ENCODE measurements around the gene FGF16. TPM values are rescaled to one million over a fixed set of nuclear protein-coding genes. Genes with fewer than 3 reads are reported as not detected.

Gene FGF16
- total and polyA plus RNA-seq, 7 donors: 0.03 to 0.71 TPM; not detected in 5

- Histone ChIP-seq H3K4me1 (no peaks in the 10 kb centered on the region), H3K4me3 (no peak overlapping the region), H3K27me3 (no peaks in the 10 kb centered on the region), H3K27ac (no peak overlapping the region), H3K9me3 (no peaks in the 10 kb centered on the region), H3K36me3 (no peaks in the 10 kb centered on the region)
- no peak for DNase-seq
- 88 to 96% methylated on average over 1 of the region's 1 CpG for WGBS, 2 donors
- TF ChIP-seq CTCF (IDR thresholded peaks at IDR 0.05): no peak
- no peak for TF ChIP-seq EP300 (IDR thresholded peaks at IDR 0.05)
- TF ChIP-seq POLR2AphosphoS5 (IDR thresholded peaks at IDR 0.05): no peak
- TF ChIP-seq POLR2A (IDR thresholded peaks at IDR 0.05): no peak
- intact Hi-C loops (cut with DNase I): no loop called here
These were observed 18.6 kb upstream of the FGF16 start for GRCh38 chrX:77428551-77428950.

GRCh38 chrX:77431227-77431626 is 16.0 kb upstream of the FGF16 start:
- WGBS, 2 donors: 35 to 59% methylated on average over 5 of the region's 5 CpGs
- no peak for TF ChIP-seq POLR2A (IDR thresholded peaks at IDR 0.05)
- TF ChIP-seq POLR2AphosphoS5 (IDR thresholded peaks at IDR 0.05): no peak
- TF ChIP-seq EP300 (IDR thresholded peaks at IDR 0.05): no peak
- TF ChIP-seq CTCF (IDR thresholded peaks at IDR 0.05): no peak

GRCh38 chrX:77433001-77433400 is 14.2 kb upstream of the FGF16 start:
- Histone ChIP-seq H3K4me1 (no peaks in the 10 kb centered on the region), H3K27ac (no peak overlapping the region), H3K36me3 (no peaks in the 10 kb centered on the region), H3K4me3 (no peak overlapping the region), H3K27me3 (no peaks in the 10 kb centered on the region), H3K9me3 (no peaks in the 10 kb centered on the region)
- 86 to 96% methylated on average over 1 of the region's 1 CpG for WGBS, 2 donors
- TF ChIP-seq EP300 (IDR thresholded peaks at IDR 0.05) (no peak), POLR2A (IDR thresholded peaks at IDR 0.05) (no peak)
- intact Hi-C loops (cut with DNase I): no loop called here
- no peak for DNase-seq

More at GRCh38 chrX:77431227-77431626, 16.0 kb upstream of the FGF16 start:
- H3K9me3 ChIP-seq: no peaks in the 10 kb centered on the region
- no peaks in the 10 kb centered on the region for H3K36me3 ChIP-seq
- H3K4me3 ChIP-seq: no peak overlapping the region
- H3K27ac ChIP-seq: no peak overlapping the region
- no peaks in the 10 kb centered on the region for H3K27me3 ChIP-seq
- intact Hi-C loops (cut with DNase I): no loop called here
- H3K4me1 ChIP-seq: no peaks in the 10 kb centered on the region
- DNase-seq: no peak

GRCh38 chrX:77434962-77435361 is 12.2 kb upstream of the FGF16 start:
- WGBS, 2 donors: 86 to 94% methylated on average over 3 of the region's 3 CpGs
- intact Hi-C loops (cut with DNase I): no loop called here
- Histone ChIP-seq H3K9me3 (no peaks in the 10 kb centered on the region), H3K4me3 (no peak overlapping the region), H3K27me3 (no peaks in the 10 kb centered on the region), H3K4me1 (no peaks in the 10 kb centered on the region), H3K27ac (no peak overlapping the region), H3K36me3 (no peaks in the 10 kb centered on the region)
- no peak for DNase-seq
- no peak for TF ChIP-seq POLR2A (IDR thresholded peaks at IDR 0.05)
- no peak for TF ChIP-seq POLR2AphosphoS5 (IDR thresholded peaks at IDR 0.05)
- no peak for TF ChIP-seq CTCF (IDR thresholded peaks at IDR 0.05)
- no peak for TF ChIP-seq EP300 (IDR thresholded peaks at IDR 0.05)

GRCh38 chrX:77436271-77436670 is 10.9 kb upstream of the FGF16 start:
- H3K36me3 ChIP-seq: no peaks in the 10 kb centered on the region
- no peak for DNase-seq
- H3K27ac ChIP-seq: no peak overlapping the region
- H3K4me3 ChIP-seq: no peak overlapping the region
- no peaks in the 10 kb centered on the region for H3K27me3 ChIP-seq
- H3K9me3 ChIP-seq: no peaks in the 10 kb centered on the region
- TF ChIP-seq EP300 (IDR thresholded peaks at IDR 0.05) (no peak), POLR2A (IDR thresholded peaks at IDR 0.05) (no peak), CTCF (IDR thresholded peaks at IDR 0.05) (no peak), POLR2AphosphoS5 (IDR thresholded peaks at IDR 0.05) (no peak)
- no peaks in the 10 kb centered on the region for H3K4me1 ChIP-seq
- intact Hi-C loops (cut with DNase I): no loop called here

All from sigmoid colon (tissue), 7 donors.